RWPE1 (cell line): ENCODE data around the gene VEPH1.

Experiments used
- CTCF ChIA-PET: fragments of 350-600 bp; sonication (Branson Sonifier 250); formaldehyde crosslinking; extraction: SDS; loops from one replicate; lab custom pipeline; 2021; lab: Yijun Ruan, JAX
- POLR2A ChIA-PET: fragments of 400-600 bp; formaldehyde crosslinking; extraction: SDS; loops from one replicate; lab custom pipeline; 2020; ENCODE audit warnings: antibody characterized with exemption; ENCODE audit not compliant: low non-redundant PET; lab: Yijun Ruan, JAX
- DNase-seq: peaks from one replicate; pipeline ENCODE4 v3.0.0; 2012; ENCODE audit warnings: low spot score
- H3K27ac ChIP-seq: fragments of 450-650 bp; 2 replicates; pipeline ENCODE4 v1.5.1; 2017
- CTCF ChIP-seq: fragments of 450-650 bp; conservative IDR thresholded peaks from 2 replicates; pipeline ENCODE4 v1.5.1; 2017; ENCODE audit warnings: low read depth, mild to moderate bottlenecking

VEPH1 gene

GRCh38 chr3:157311633-157312375 is 191.4 kb downstream of the VEPH1 start:
- CTCF ChIA-PET = no interaction called here
- TF ChIP-seq CTCF = no peak
- DNase-seq = no peak
- no peak overlapping the region for H3K27ac ChIP-seq
- POLR2A ChIA-PET = no interaction called here

GRCh38 chr3:157310329-157311052 is 192.7 kb downstream of the VEPH1 start:
- no peak overlapping the region for H3K27ac ChIP-seq
- POLR2A ChIA-PET = no interaction called here
- CTCF ChIA-PET = no interaction called here
- no peak for TF ChIP-seq CTCF
- DNase-seq = no peak

- ChIA-PET POLR2A (no interaction called here), CTCF (interaction anchor here (0.6 kb wide), 1 partner anchor 1224 kb away, joined by 3 read pairs; no protein-coding TSS in a partner anchor)
- no peak for DNase-seq
- H3K27ac ChIP-seq = no peak overlapping the region
- TF ChIP-seq CTCF = no peak
These were observed 196.7 kb downstream of the VEPH1 start for GRCh38 chr3:157306502-157306901.

GRCh38 chr3:157305392-157305791 is 197.8 kb downstream of the VEPH1 start:
- CTCF ChIA-PET = no interaction called here
- no peak overlapping the region for H3K27ac ChIP-seq
- POLR2A ChIA-PET = no interaction called here
- no peak for DNase-seq
- no peak for TF ChIP-seq CTCF

- DNase-seq = no peak
- POLR2A ChIA-PET = no interaction called here
- CTCF ChIA-PET = no interaction called here
These were observed 201.5 kb downstream of the VEPH1 start for GRCh38 chr3:157301755-157302154.

More at GRCh38 chr3:157301755-157302154, 201.5 kb downstream of the VEPH1 start:
- no peak for TF ChIP-seq CTCF
- H3K27ac ChIP-seq = no peak overlapping the region
